ENCODE results near the gene ELL3. TPM values are rescaled to one million over a fixed set of nuclear protein-coding genes. Genes with fewer than 3 reads are reported as not detected.

ELL3 gene
- total RNA-seq, result 1.5 and 3.6 TPM in 2 replicates

GRCh38 chr15:43776718-43777266 lies at the start of gene ELL3:
TSS of gene ELL3 (minus strand) at chr15:43776966. CDS start at chr15:43776901, 65 bp downstream.

GRCh38 chr15:43824302-43825246 lies 47.8 kb upstream of the ELL3 start, which contains the start of gene MFAP1:
TSS of gene MFAP1 (minus strand) at chr15:43824690. CDS start at chr15:43824569, 121 bp downstream.

GRCh38 chr15:43800286-43801141 lies 23.7 kb upstream of the ELL3 start, which contains the start of gene HYPK:
TSS of gene HYPK (plus strand) at chr15:43800599. CDS start at chr15:43800623, 24 bp downstream.

GRCh38 chr15:43799945-43800285 lies 23.1 kb upstream of the ELL3 start, which contains the start of gene SERINC4:
TSS of gene SERINC4 (minus strand) at chr15:43800220. CDS start at chr15:43799986, 234 bp downstream.

GRCh38 chr15:43791993-43792760 lies 15.4 kb upstream of the ELL3 start, which contains the start of gene SERF2:
TSS of gene SERF2 (plus strand) at chr15:43792320. CDS start at chr15:43792377, 57 bp downstream.

GRCh38 chr15:43746245-43746902 lies 30.4 kb downstream of the ELL3 start, which contains the start of gene PDIA3:
TSS of gene PDIA3 (plus strand) at chr15:43746438. CDS start at chr15:43746540, 102 bp downstream.

Small RNA genes lying within 50 kb of the gene (small RNA-seq; reads per million reads assigned to genes)
- not detected for gene MIR1282
- gene RNU6-354P, result not detected

Other genes with a start within 250 kb of the ELL3 start
- gene PPIP5K1, start 186.8 kb downstream of the ELL3 start, total RNA-seq, result 39.2 and 64.1 TPM in 2 replicates
- not detected in 2 replicates for gene CKMT1B, start 182.9 kb downstream of the ELL3 start, total RNA-seq
- not detected in 2 replicates for gene STRC, start 158.2 kb downstream of the ELL3 start, total RNA-seq
- 0.48 and 1.6 TPM in 2 replicates for gene CATSPER2, start 128.1 kb downstream of the ELL3 start, total RNA-seq
- not detected in 2 replicates for gene CKMT1A, start 83.1 kb downstream of the ELL3 start, total RNA-seq
- gene PDIA3, start 30.5 kb downstream of the ELL3 start, total RNA-seq, result 192 and 220 TPM in 2 replicates
- gene SERF2, start 15.4 kb upstream of the ELL3 start, total RNA-seq, result 444 and 550 TPM in 2 replicates
- gene SERINC4, start 23.3 kb upstream of the ELL3 start, total RNA-seq, result under 0.01 TPM in 1 of 2 replicates, not detected in the other
- gene HYPK, start 23.6 kb upstream of the ELL3 start, total RNA-seq, result 3.6 and 5.0 TPM in 2 replicates
- gene MFAP1, start 47.7 kb upstream of the ELL3 start, total RNA-seq, result 18.0 and 21.0 TPM in 2 replicates
- gene WDR76, start 50.0 kb upstream of the ELL3 start, total RNA-seq, result 10.1 and 28.7 TPM in 2 replicates